GM12865 (cell line): ENCODE results near the gene VSTM2L.

Experiments
- DNase-seq: peaks from one replicate; pipeline ENCODE4 v3.0.0; 2010; ENCODE audit warnings: low read depth
- H3K4me3 ChIP-seq: 2 replicates; pipeline ENCODE4 v1.5.1; 2011; ENCODE audit warnings: mild to moderate bottlenecking, low read depth, low read length, control low read depth
- CTCF ChIP-seq: IDR thresholded peaks from 2 replicates; pipeline ENCODE4 v1.5.1; 2011; ENCODE audit warnings: low read length, control low read depth, low read depth, inconsistent platforms; ENCODE audit not compliant: insufficient read depth; ENCODE audit errors: missing control alignments

Gene VSTM2L

GRCh38 chr20:37934634-37935375 lies 31.9 kb downstream of the VSTM2L start:
- DNase-seq, result no peak
- H3K4me3 ChIP-seq, result no peak overlapping the region
- no peak for TF ChIP-seq CTCF

DNA sequence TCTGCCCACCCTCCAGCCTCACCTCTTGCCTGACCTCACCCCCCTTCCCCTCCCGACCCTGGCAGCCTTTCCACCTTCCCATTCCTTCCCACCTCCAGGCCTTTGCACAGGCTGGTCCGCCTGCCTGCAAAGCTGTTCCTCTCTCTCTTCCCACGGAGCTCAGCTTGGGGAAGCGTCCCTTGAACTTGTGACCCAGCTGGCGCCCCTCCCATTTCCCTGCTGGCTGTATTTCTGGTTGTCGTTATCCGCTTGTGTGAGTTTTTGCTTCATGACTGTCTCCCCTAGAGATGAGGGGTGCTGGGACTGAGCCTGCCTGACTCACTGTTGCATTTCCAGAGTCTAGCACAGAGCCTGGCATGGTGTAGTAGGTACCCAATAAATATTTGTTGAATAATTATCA lies 32.5 kb downstream of the VSTM2L start:
- no peak for TF ChIP-seq CTCF
- no peak for DNase-seq
- H3K4me3 ChIP-seq, result no peak overlapping the region

DNA sequence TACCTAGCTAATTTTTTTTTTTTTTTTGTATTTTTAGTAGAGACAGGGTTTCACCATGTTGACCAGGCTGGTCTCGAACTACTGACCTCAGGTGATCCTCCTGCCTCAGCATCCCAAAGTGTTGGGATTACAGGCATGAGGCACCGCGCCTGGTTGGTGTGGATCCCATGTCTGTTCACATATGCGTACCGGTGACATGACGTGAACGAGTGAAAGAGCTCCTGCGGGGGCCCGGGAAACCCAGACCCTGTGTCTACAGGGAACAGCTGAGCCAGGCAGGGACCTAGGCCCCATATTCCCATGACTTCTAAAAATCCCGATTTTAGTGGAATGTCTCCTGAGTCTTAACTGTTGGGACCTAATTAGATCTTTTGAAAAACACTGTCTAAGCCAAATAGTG lies 33.1 kb downstream of the VSTM2L start:
- TF ChIP-seq CTCF, result no peak
- H3K4me3 ChIP-seq, result no peak overlapping the region
- no peak for DNase-seq

- no peak overlapping the region for H3K4me3 ChIP-seq
- no peak for TF ChIP-seq CTCF
- no peak for DNase-seq
Measured at GRCh38 chr20:37936451-37936850, 33.5 kb downstream of the VSTM2L start.

DNA sequence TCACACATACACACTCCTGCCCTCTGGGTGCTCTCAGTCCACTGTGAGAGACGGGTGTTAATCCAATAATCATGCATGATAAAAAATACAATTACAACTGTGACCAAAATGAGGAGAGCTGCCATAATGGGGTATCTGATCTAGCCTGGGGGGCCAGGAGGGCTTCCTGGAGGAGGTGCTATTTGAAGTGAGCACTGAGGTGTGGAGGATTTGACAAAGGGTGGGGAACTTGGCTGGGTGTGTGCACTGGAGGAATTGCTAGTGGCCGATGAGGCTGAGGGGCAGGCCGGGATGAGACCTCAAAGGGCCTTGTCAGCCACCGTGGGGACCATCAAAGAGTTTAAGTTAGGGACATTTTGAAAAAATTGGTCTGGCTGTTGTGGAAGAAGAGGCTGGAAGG lies 34.8 kb downstream of the VSTM2L start:
- no peak for TF ChIP-seq CTCF
- DNase-seq, result no peak
- no peak overlapping the region for H3K4me3 ChIP-seq

GRCh38 chr20:37938181-37938750 lies 35.3 kb downstream of the VSTM2L start:
- TF ChIP-seq CTCF, result no peak
- no peak for DNase-seq
- no peak overlapping the region for H3K4me3 ChIP-seq

DNA sequence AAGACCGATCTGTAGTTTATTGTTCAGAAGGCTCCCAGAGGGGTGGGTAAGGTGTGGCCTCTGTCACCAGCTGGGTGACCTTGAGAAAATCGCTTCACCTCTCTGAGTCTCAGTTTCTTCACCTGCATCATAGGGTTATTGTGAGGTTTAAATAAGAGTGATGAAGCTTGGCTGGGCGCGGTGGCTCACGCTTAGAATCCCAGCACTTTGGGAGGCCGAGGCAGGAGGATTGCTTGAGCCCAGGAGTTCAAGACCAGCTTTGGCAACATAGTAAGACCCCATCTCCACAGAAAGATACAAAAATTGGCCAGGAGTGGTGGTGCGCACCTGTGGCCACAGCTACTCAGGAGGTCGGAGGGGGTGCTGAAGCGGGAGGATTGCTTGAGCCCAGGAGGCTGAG lies 36.0 kb downstream of the VSTM2L start:
- DNase-seq, result no peak
- no peak for TF ChIP-seq CTCF
- H3K4me3 ChIP-seq, result no peak overlapping the region
